ENCODE results near the gene PABPN1L. TPM values are rescaled to one million over a fixed set of nuclear protein-coding genes. Genes with fewer than 3 reads are reported as not detected.
A peak's percentile ranks its signal among the peaks of the same experiment; 100 is the strongest.

The PABPN1L gene
- total and polyA plus RNA-seq, 2 of the 8 experiments (the other 6 are each of a cell fraction or from before 2014, with no cell fraction given): not detected

DNA sequence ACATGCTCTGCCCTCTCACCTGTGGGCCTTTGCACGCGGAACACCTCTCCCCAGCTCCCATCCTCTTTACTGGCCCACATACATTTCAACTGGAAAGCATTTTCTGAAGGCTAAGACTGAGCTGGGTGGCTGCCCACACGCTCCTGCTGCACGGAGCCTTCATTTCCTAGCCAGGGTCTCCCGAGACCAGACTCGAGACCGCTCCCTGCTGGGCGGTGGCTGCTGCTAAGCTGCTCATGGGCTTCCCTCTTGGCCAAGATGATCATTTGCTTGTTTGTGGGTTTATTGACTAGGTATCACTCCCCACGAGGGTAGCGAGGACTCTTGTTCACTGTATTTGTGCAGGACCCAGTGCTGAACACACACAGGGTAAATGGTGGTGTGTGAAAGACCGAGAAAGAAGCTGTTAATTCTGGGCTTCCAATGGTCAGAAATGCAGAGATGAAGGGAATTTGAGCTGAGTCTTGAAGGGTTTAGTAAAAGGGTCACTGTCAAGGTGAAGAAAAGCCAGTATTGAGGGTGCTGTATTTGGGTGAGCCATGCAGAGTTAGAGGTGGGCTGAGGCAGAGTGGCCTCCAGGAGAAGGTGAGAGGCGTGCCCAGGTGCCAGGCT is 8.6 kb downstream of the PABPN1L start:
- Histone ChIP-seq H3K9me3 (ENCODE audit: insufficient read depth in 2 of 2, low read depth in 1 of 2, low read length in 1 of 2) (no peaks in the 10 kb centered on the region), H4K20me1 (replicated peaks in 1 of 2; ENCODE audit: control insufficient read depth in 1 of 2, insufficient read depth in 2 of 2, low read length in 2 of 2) (peaks cover 4 to 10% of the 10 kb centered on the region in 2 experiments), H3K36me3 (ENCODE audit: control insufficient read depth in 2 of 4, insufficient read depth in 4 of 4, low read length in 3 of 4) (peaks cover 11 to 21% (median 15%) of the 10 kb centered on the region in 4 experiments), H3K23me2 (ENCODE audit: low read depth, low read length) (peaks cover 2% of the 10 kb centered on the region), H3K79me2 (ENCODE audit: control insufficient read depth in 1 of 2, insufficient read depth in 2 of 2, low read length in 2 of 2) (peaks cover 0 to 12% of the 10 kb centered on the region in 2 experiments; a peak in 1 of 4 replicates), H2AK5ac (ENCODE audit: low read depth, low read length) (no peak overlapping the region), H3K4me2 (ENCODE audit: insufficient read depth in 1 of 2, low read depth in 2 of 2, low read length in 2 of 2) (peak overlapping the region; percentile 49 to 100), H3K27me3 (replicated peaks in 1 of 4; ENCODE audit: control insufficient read depth in 3 of 4, extremely low read depth in 1 of 4, insufficient read depth in 3 of 4, low read length in 3 of 4) (no peaks in the 10 kb centered on the region), H2BK5ac (ENCODE audit: low read depth, low read length) (no peak overlapping the region), H3K18ac (ENCODE audit: extremely low read depth, low read length) (no peak overlapping the region), H3K27ac (ENCODE audit: low read depth, low read length) (no peak overlapping the region), H4K5ac (ENCODE audit: insufficient read length, low read depth, low read length) (no peak overlapping the region), H2BK120ac (replicated peaks; ENCODE audit: low read depth, low read length) (no peak overlapping the region), H3K23ac (ENCODE audit: insufficient read length) (no peak overlapping the region), H3K4me3 (ENCODE audit: extremely low read depth in 1 of 4, insufficient read depth in 2 of 4, low read depth in 3 of 4, low read length in 4 of 4) (peak overlapping the region; percentile 60 to 96 (median 92)), H3K4ac (replicated peaks; ENCODE audit: insufficient read length, low read depth, low read length) (no peak overlapping the region), H3K4me1 (replicated peaks in 1 of 4; ENCODE audit: control insufficient read depth in 3 of 4, insufficient read depth in 4 of 4, low read length in 3 of 4) (peaks cover 0 to 5% (median 3%) of the 10 kb centered on the region in 4 experiments; a peak in 5 of 7 replicates), H4K91ac (replicated peaks; ENCODE audit: insufficient read length, low read length) (no peak overlapping the region), H2BK15ac (ENCODE audit: low read length) (no peak overlapping the region), H3K79me1 (ENCODE audit: low read depth, low read length) (peaks cover 4% of the 10 kb centered on the region; the same call in 1 of the 2 replicates), H3K9ac (replicated peaks in 1 of 4; ENCODE audit: extremely low read depth in 1 of 4, low read depth in 3 of 4, low read length in 3 of 4) (peak overlapping the region; percentile 56 to 77 (median 73); a peak in 6 of 7 replicates), H2BK12ac (ENCODE audit: low read depth, low read length) (no peak overlapping the region), H3K14ac (ENCODE audit: insufficient read length) (no peak overlapping the region), H2AFZ (ENCODE audit: low read length) (no peak overlapping the region), H4K8ac (ENCODE audit: extremely low read depth, insufficient read depth, low read length) (peak overlapping the region; percentile 99; the same call in 1 of the 2 replicates), H3K56ac (replicated peaks; ENCODE audit: insufficient read length, low read depth, low read length) (no peak overlapping the region), H2BK20ac (ENCODE audit: low read length) (no peak overlapping the region)
- DNase-seq (ENCODE audit: low read depth in 1 of 2, low spot score in 2 of 2) (peak; percentile 27 to 80), FAIRE-seq (no peak)
- ChIA-PET CTCF (ENCODE audit: partially characterized antibody) (interaction anchor here (0.6 to 4.1 kb wide), 29 partner anchors 9 to 316 kb away, joined by 3 to 29 read pairs (median 5); partner anchors contain the start of genes APRT and PABPN1L), POLR2A (ENCODE audit: partially characterized antibody) (interaction anchor here (0.6 to 3.4 kb wide), 10 partner anchors 8 to 298 kb away, joined by 3 to 25 read pairs (median 4); partner anchors contain the start of gene APRT)
- 28% methylated on average over 12 of the region's 12 CpGs; no CpG with 5 or more reads in 1 of the 2 experiments for WGBS, 2 experiments (ENCODE audit: extremely low coverage in 1 of 2, insufficient coverage in 1 of 2, insufficient read length in 1 of 2, insufficient replicate concordance in 2 of 2, low coverage in 1 of 2, low lambda C conversion rate in 2 of 2, missing lambda C conversion rate in 1 of 2)
- TF ChIP-seq SIX5 (IDR thresholded peaks at IDR 0.05; ENCODE audit: low read depth, low read length): no peak
- no peak for TF ChIP-seq HDAC6 (IDR thresholded peaks at IDR 0.05; ENCODE audit: low read depth, low read length)
- no peak for TF ChIP-seq BRCA1 (IDR thresholded peaks at IDR 0.05; ENCODE audit: low read depth, low read length)
- no peak for TF ChIP-seq ZNF274 (IDR thresholded peaks at IDR 0.05; ENCODE audit: borderline replicate concordance, extremely low read depth, low read length)
- no peak for TF ChIP-seq EGR1 (IDR thresholded peaks at IDR 0.05; ENCODE audit: borderline replicate concordance, low read depth, low read length)
- no peak for TF ChIP-seq KDM1A (IDR thresholded peaks at IDR 0.05; ENCODE audit: borderline replicate concordance, low read length)
- TF ChIP-seq, protein P1, sequence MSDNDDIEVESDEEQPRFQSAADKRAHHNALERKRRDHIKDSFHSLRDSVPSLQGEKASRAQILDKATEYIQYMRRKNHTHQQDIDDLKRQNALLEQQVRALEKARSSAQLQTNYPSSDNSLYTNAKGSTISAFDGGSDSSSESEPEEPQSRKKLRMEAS (IDR thresholded peaks at IDR 0.05): no peak
- TF ChIP-seq CHD1 (IDR thresholded peaks at IDR 0.05; ENCODE audit: low read depth, low read length): no peak
- TF ChIP-seq JUND (IDR thresholded peaks at IDR 0.05; ENCODE audit: low read length): no peak
- no peak for TF ChIP-seq TAF7 (optimal IDR thresholded peaks at IDR 0.05; ENCODE audit: borderline replicate concordance, low read depth, low read length)
- TF ChIP-seq NRF1 (IDR thresholded peaks at IDR 0.05; ENCODE audit: low read depth, low read length): no peak
- no peak for TF ChIP-seq SP1 (IDR thresholded peaks at IDR 0.05; ENCODE audit: low read depth, low read length)
- TF ChIP-seq RAD21 (IDR thresholded peaks at IDR 0.05 in 1 of 2, conservative IDR thresholded peaks at IDR 0.05 in 1 of 2; ENCODE audit: low read depth in 2 of 2, low read length in 2 of 2): peak; percentile 45 to 54

Data from H1 (cell line).